CD4-positive, alpha-beta T cell (primary cell): Measurements from ENCODE around the gene ZNF133. TPM values are rescaled to one million over a fixed set of nuclear protein-coding genes. Genes with fewer than 3 reads are reported as not detected.

Experiments
- ATAC-seq: fragments of 200-7000 bp; cut with Tn5 transposase; one replicate; pipeline ENCODE4 v1.10.0; 2022; ENCODE audit warnings: mild to moderate bottlenecking; ENCODE audit not compliant: poor library complexity
- CTCF ChIA-PET: fragments of 350-600 bp; sonication (Branson Sonifier 250); formaldehyde crosslinking; loops from one replicate; lab custom pipeline; 2021; ENCODE audit warnings: antibody characterized with exemption, inconsistent platforms; lab: Charles Lee
- POLR2A ChIA-PET: fragments of 350-600 bp; sonication (Branson Sonifier 250); formaldehyde crosslinking; loops from one replicate; lab custom pipeline; 2021; ENCODE audit warnings: antibody characterized with exemption, inconsistent platforms; lab: Charles Lee
- DNase-seq, 14 experiments: peaks; one replicate each; pipeline ENCODE4 v3.0.0-alpha.2; 2013 to 2020; ENCODE audit warnings: mixed read lengths in 2 of 14
- H3K27ac ChIP-seq, 2 donors: one replicate each; pipeline versions ENCODE4 v1.5.1 to v1.7.0; 2013; ENCODE audit warnings: low read length in 2 of 2, low read depth in 1 of 2, mild to moderate bottlenecking in 1 of 2
- H3K27me3 ChIP-seq, 2 experiments: 1 replicate in 1 of 2; 2 replicates in 1 of 2; pipeline versions ENCODE4 v1.6.1 to v1.7.0; 2013; ENCODE audit warnings: low read length in 2 of 2, control low read depth in 1 of 2, mild to moderate bottlenecking in 1 of 2, moderate library complexity in 1 of 2; ENCODE audit not compliant: insufficient read depth in 2 of 2, control insufficient read depth in 1 of 2
- H3K36me3 ChIP-seq: one replicate; pipeline ENCODE4 v1.6.1; 2013; ENCODE audit warnings: low read length, control low read depth; ENCODE audit not compliant: insufficient read depth
- H3K4me1 ChIP-seq: one replicate; pipeline ENCODE4 v1.6.1; 2013; ENCODE audit warnings: low read length, control low read depth; ENCODE audit not compliant: insufficient read depth
- H3K4me3 ChIP-seq: one replicate; pipeline ENCODE4 v1.5.1; 2013; ENCODE audit warnings: mild to moderate bottlenecking, low read length, moderate library complexity
- H3K9me3 ChIP-seq, 2 experiments: 1 replicate in 1 of 2; 2 replicates in 1 of 2; pipeline versions ENCODE4 v1.6.1 to v1.7.0; 2013; ENCODE audit warnings: low read length in 2 of 2, mild to moderate bottlenecking in 2 of 2, control low read depth in 1 of 2, moderate library complexity in 1 of 2; ENCODE audit not compliant: control insufficient read depth in 1 of 2, insufficient read depth in 1 of 2
- H3K27ac Mint-ChIP-seq: one replicate; pipeline ENCODE4 v1.8.0; 2020; ENCODE audit warnings: mixed read lengths
- H3K27me3 Mint-ChIP-seq: one replicate; pipeline ENCODE4 v1.8.0; 2021; ENCODE audit warnings: mixed read lengths
- H3K36me3 Mint-ChIP-seq: one replicate; pipeline ENCODE4 v1.8.0; 2021; ENCODE audit warnings: low read depth, mixed read lengths
- H3K4me1 Mint-ChIP-seq: one replicate; pipeline ENCODE4 v1.8.0; 2021; ENCODE audit warnings: low read depth, mixed read lengths
- H3K4me3 Mint-ChIP-seq: one replicate; pipeline ENCODE4 v1.8.0; 2020; ENCODE audit warnings: mild to moderate bottlenecking, mixed read lengths
- H3K9me3 Mint-ChIP-seq: one replicate; pipeline ENCODE4 v1.8.0; 2020; ENCODE audit warnings: mixed read lengths
- intact Hi-C, 2 experiments: fragments of 100-400 bp; cut with DNase I in 1 of 2; cut with micrococcal nuclease in 1 of 2; formaldehyde crosslinking; loops; one replicate each; pipeline versions ENCODE4 v1.15.1 to v1.9.0; 2023 to 2025; cut with DNase I, micrococcal nuclease
- total RNA-seq, 174 experiments: library from RNA in 2 of 174; stranded (reverse) in 2 of 174; gene quantifications; one replicate each; pipeline ENCODE4 v1.2.3 and lab custom pipeline; 2021 to 2026
- TF ChIP-seq, protein P1 (sequence below): fragments of 200-600 bp; IDR thresholded peaks from one replicate; pipeline ENCODE4 v1.8.0; 2022; ENCODE audit warnings: antibody characterized with exemption, mild to moderate bottlenecking

ZNF133 gene
- total RNA-seq, 2 experiments from 2014 or later, result 3.3 to 4.1 TPM

DNA sequence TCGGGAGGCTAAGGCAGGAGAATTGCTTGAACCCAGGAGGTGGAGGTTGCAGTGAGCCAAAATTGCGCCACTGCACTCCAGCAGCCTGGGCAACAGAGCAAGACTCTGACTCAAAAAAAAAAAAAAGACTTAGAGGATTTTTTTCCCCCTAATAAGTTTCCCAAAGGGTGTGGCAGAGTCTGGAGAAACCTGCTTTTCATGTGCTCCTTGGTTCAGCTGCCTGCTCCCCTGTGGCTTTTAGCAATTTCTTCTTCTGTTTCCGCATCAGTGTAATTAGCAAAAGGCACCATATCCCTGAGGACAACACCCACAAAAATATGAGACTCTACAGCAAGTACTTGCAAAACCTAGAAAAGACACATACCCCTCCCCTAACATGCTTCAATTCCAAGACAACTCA is 28.6 kb upstream of the ZNF133 start:
- no peaks in the 10 kb centered on the region for H3K36me3 Mint-ChIP-seq
- peaks cover 14% of the 10 kb centered on the region for H3K27me3 Mint-ChIP-seq
- no peak for ATAC-seq
- DNase-seq, result no peak
- Histone ChIP-seq H3K9me3 (no peaks in the 10 kb centered on the region), H3K36me3 (no peaks in the 10 kb centered on the region), H3K4me1 (no peaks in the 10 kb centered on the region), H3K27ac (no peak overlapping the region), H3K4me3 (no peak overlapping the region), H3K27me3 (no peaks in the 10 kb centered on the region)
- TF ChIP-seq, protein P1, sequence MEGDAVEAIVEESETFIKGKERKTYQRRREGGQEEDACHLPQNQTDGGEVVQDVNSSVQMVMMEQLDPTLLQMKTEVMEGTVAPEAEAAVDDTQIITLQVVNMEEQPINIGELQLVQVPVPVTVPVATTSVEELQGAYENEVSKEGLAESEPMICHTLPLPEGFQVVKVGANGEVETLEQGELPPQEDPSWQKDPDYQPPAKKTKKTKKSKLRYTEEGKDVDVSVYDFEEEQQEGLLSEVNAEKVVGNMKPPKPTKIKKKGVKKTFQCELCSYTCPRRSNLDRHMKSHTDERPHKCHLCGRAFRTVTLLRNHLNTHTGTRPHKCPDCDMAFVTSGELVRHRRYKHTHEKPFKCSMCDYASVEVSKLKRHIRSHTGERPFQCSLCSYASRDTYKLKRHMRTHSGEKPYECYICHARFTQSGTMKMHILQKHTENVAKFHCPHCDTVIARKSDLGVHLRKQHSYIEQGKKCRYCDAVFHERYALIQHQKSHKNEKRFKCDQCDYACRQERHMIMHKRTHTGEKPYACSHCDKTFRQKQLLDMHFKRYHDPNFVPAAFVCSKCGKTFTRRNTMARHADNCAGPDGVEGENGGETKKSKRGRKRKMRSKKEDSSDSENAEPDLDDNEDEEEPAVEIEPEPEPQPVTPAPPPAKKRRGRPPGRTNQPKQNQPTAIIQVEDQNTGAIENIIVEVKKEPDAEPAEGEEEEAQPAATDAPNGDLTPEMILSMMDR, result no peak
- no peak overlapping the region for H3K27ac Mint-ChIP-seq
- intact Hi-C loops, result no loop called here
- ChIA-PET POLR2A (no interaction called here), CTCF (interaction anchor here (0.6 kb wide), 1 partner anchor 543 kb away, joined by 3 read pairs; no protein-coding TSS in a partner anchor)
- H3K4me3 Mint-ChIP-seq, result no peak overlapping the region
- no peaks in the 10 kb centered on the region for H3K4me1 Mint-ChIP-seq
- H3K9me3 Mint-ChIP-seq, result no peaks in the 10 kb centered on the region

DNA sequence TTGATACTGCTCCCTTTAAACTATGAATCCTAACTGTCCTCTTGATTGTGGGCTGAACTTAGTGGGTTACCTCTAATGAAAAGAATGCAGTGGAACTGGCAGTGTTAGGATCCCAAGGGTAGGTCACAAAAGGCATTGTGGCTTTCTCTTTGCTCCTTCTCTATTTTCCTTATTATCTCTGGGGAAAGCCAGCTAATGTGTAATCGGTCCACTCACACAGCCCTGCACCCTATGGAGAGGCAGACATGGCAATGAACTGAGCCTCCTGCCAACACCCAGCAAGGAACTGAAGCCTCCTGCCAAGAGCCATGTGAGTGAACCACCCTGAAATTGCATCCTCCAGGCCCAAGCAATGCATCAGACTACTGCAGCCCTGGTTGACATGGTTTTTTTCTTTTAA is 24.6 kb upstream of the ZNF133 start:
- Histone ChIP-seq H3K4me1 (no peaks in the 10 kb centered on the region), H3K4me3 (no peak overlapping the region), H3K27me3 (peaks cover 6 to 8% of the 10 kb centered on the region in 2 experiments), H3K36me3 (no peaks in the 10 kb centered on the region), H3K27ac (no peak overlapping the region), H3K9me3 (no peaks in the 10 kb centered on the region)
- no peak for DNase-seq
- ATAC-seq, result no peak
- Mint-ChIP-seq H3K4me3 (no peak overlapping the region), H3K27ac (no peak overlapping the region), H3K27me3 (peaks cover 41% of the 10 kb centered on the region), H3K4me1 (no peaks in the 10 kb centered on the region), H3K36me3 (no peaks in the 10 kb centered on the region), H3K9me3 (no peaks in the 10 kb centered on the region)
- CTCF ChIA-PET, result no interaction called here
- POLR2A ChIA-PET, result no interaction called here
- intact Hi-C loops, result no loop called here
- TF ChIP-seq, protein P1, result no peak

DNA sequence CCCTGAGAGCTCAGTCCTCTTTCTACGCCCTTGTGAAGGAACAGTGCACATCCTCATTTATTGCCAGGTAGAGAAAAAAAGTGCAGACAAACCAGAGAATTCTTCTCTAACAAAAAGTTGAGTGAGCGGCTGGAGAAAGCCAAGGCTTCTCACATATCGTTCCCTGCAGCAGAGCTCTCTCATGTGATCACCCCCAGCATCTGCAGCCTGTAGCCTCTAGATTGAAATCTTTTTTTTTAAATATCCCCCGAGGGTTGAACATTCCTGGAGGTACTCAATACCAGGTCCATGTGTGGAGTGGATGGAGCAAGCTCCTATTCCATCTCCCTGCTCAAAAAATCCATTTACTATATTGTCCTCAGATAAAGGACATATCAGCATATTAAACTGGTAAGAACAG is 22.9 kb upstream of the ZNF133 start:
- no peaks in the 10 kb centered on the region for H3K9me3 ChIP-seq
- H3K27me3 ChIP-seq, result peaks cover 6 to 11% of the 10 kb centered on the region in 2 experiments
- DNase-seq, result no peak
- H3K4me3 ChIP-seq, result no peak overlapping the region
- intact Hi-C loops, result no loop called here
- Mint-ChIP-seq H3K36me3 (no peaks in the 10 kb centered on the region), H3K27ac (no peak overlapping the region), H3K4me3 (no peak overlapping the region), H3K9me3 (no peaks in the 10 kb centered on the region), H3K4me1 (no peaks in the 10 kb centered on the region), H3K27me3 (peaks cover 34% of the 10 kb centered on the region)
- TF ChIP-seq, protein P1, result no peak
- no peak for ATAC-seq
- ChIA-PET CTCF (no interaction called here), POLR2A (no interaction called here)
- H3K27ac ChIP-seq, result no peak overlapping the region
- no peaks in the 10 kb centered on the region for H3K4me1 ChIP-seq
- no peaks in the 10 kb centered on the region for H3K36me3 ChIP-seq
